ENCODE data around the gene SOWAHB. TPM values are rescaled to one million over a fixed set of nuclear protein-coding genes. Genes with fewer than 3 reads are reported as not detected.

SOWAHB gene
- total RNA-seq, 3 donors from 2014 or later: 0.05 to 0.08 (median 0.05) TPM

DNA sequence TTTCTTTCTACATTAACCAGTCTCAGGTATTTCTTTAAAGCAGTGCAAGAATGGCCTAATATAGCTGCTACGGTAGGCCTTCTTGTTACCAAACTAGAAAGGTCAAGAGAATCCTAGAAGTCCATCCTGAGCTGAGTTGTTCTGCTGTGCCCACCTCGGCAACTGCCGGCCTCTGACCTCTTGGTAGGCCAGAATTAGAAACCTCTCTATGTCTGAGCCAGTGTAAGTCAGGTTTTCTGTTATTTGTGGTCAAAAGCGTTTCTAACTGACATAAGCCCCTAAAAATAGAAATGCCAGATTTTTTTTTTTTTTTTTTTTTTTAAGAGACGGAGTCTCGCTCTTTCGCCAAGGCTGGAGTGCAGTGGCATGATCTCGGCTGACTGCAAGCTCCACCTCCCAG, 43.1 kb downstream of the SOWAHB start:
- Mint-ChIP-seq H3K36me3 (ENCODE audit: insufficient read depth) (no peaks in the 10 kb centered on the region), H3K27me3 (ENCODE audit: low read depth) (peaks cover 2% of the 10 kb centered on the region), H3K4me1 (ENCODE audit: low read depth) (no peaks in the 10 kb centered on the region), H3K4me3 (no peak overlapping the region), H3K9me3 (no peaks in the 10 kb centered on the region)
- DNase-seq: no peak
- ATAC-seq: no peak

GRCh38 chr4:76851375-76851774, 46.6 kb downstream of the SOWAHB start:
- Mint-ChIP-seq H3K36me3 (ENCODE audit: insufficient read depth) (no peaks in the 10 kb centered on the region), H3K4me3 (no peak overlapping the region), H3K27me3 (ENCODE audit: low read depth) (no peaks in the 10 kb centered on the region), H3K9me3 (no peaks in the 10 kb centered on the region), H3K4me1 (ENCODE audit: low read depth) (no peaks in the 10 kb centered on the region)
- no peak for ATAC-seq
- DNase-seq: no peak

DNA sequence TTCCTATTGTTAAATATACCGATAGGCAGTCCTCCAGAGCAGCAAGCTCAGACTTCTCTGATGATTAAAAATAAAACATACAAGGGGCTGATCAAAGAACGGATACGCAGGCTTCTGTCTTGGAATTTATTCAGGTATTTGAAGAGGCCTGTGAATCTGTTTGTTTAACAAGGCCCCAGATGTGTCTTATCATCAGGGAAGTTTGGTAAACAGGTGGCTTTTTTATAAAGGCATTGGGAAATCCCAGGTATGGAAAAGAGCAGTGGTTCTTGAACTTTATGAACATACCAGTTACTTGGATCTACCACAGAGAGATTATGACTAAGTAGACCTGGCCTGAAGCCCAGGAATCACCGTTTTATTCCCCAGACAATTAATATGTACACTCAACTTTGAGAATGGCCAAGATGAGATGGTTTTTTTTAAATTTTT, 47.9 kb downstream of the SOWAHB start:
- no peak for DNase-seq
- H3K4me3 Mint-ChIP-seq: no peak overlapping the region
- no peaks in the 10 kb centered on the region for H3K36me3 Mint-ChIP-seq (ENCODE audit: insufficient read depth)
- no peaks in the 10 kb centered on the region for H3K4me1 Mint-ChIP-seq (ENCODE audit: low read depth)
- no peaks in the 10 kb centered on the region for H3K27me3 Mint-ChIP-seq (ENCODE audit: low read depth)
- ATAC-seq: no peak
- no peaks in the 10 kb centered on the region for H3K9me3 Mint-ChIP-seq

Other genes with a start within 250 kb of the SOWAHB start
- gene SEPTIN11, start 51.6 kb upstream of the SOWAHB start, total RNA-seq: 10 to 100 TPM; 30.4 to 36.1 (median 34.9) TPM
- gene CCNI, start 177.8 kb upstream of the SOWAHB start, total RNA-seq: 100 to 1,000 TPM; 108 to 123 (median 114) TPM

Measured in activated T-cell treated with anti-CD3 and anti-CD28 coated beads, Interleukin-2, amount 50 U/mL, for 4 hours (primary cell).